Embryonic facial prominence (tissue), 1 donor: ENCODE data around the gene LUM.

Experiments used
- DNase-seq: peaks from one replicate; pipeline ENCODE4 v3.0.0-alpha.2; 2016; ENCODE audit errors: extremely low spot score

Gene LUM, protein sequence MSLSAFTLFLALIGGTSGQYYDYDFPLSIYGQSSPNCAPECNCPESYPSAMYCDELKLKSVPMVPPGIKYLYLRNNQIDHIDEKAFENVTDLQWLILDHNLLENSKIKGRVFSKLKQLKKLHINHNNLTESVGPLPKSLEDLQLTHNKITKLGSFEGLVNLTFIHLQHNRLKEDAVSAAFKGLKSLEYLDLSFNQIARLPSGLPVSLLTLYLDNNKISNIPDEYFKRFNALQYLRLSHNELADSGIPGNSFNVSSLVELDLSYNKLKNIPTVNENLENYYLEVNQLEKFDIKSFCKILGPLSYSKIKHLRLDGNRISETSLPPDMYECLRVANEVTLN

GRCh38 chr12:91111366-91112325 is at the start of gene LUM:
Gene LUM (minus strand): TSS chr12:91111494. CDS start chr12:91108979, 2,515 bp downstream.
- DNase-seq = peak; percentile 92

GRCh38 chr12:91161009-91161408 is 49.7 kb upstream of the LUM start:
- DNase-seq = no peak

DNA sequence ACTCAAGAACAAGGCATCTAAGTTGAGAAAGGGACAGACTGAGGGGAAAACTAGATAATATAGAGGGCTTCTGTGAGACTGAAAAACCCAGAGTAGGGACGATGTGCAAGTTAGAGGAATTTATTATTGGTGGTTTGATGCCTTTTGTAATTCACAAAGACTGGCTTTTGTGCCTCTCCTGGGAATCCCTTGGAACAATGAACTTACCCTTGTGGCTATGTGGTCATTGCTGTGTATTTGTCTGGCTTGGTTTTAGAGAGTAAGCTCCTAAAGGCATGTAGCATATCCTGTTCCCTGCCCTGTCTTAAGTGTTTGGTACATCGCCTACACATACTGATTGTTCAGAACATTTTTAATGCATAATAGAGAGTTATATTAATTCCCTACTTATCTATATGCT is 44.7 kb upstream of the LUM start:
- no peak for DNase-seq

- no peak for DNase-seq
These were observed 42.8 kb upstream of the LUM start for GRCh38 chr12:91154131-91154530.

GRCh38 chr12:91144053-91144452 is 32.8 kb upstream of the LUM start:
- DNase-seq = no peak

- DNase-seq = no peak
These were observed 31.9 kb upstream of the LUM start for GRCh38 chr12:91143206-91143605.

DNA sequence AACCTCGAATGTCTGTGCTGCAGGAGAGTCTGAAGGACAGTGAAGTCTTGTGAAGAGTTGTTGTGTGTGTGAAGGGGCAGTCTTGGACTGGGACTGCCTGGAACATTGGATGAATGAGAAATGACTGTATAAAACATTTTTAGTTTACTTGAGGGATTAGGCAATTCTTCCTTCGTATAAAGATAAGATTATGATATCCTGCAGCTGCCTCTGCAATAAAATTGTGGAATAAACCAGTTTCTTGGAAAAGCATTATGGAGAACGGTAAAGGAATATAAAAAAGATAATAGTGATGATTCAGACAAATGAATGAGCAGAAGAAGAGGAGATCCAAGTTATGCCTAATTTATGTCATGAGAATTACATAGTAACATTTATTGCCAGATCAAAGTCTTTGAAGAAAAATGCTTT is 30.9 kb upstream of the LUM start:
- DNase-seq = no peak

DNA sequence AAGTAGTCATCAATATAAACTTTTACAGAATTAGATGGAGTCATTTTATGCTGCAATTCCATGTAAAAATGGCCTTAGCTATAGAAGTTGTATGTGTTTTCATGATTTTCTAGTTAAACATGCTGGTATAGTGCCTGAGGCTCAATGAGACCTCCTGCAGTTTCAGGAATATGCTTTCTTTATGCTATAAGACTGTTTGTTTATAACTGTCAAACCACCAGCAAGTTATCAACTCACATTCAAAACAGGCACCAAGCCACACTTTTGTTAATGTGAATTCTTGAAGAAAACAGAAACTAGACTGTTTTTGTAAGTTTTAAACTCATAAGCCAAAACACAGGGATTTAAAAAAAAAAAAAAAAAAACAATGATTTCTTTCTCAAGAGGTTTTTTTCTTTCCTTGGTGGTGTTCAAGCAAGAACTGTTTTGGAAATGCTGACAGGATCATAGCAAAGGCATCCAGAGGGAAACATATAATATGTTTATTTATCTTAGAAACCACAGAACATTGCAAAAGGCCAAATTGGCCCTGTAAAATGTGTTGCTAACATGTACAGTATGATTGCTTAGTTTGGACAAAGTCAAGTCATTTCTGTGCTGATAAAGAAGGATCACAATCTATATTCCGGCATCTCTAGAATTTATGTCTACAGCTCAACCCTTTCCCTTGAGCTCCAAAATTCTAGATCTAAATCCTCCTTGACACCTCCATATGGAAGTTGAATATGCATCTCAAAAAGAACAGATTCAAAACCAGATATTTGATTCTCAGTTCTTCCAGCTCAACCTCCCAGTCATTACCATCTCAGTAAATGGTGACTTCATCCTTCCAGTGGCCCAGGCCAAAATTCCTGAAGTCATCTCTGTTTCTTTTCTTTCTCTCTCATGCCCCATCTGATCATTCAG is 29.0 kb upstream of the LUM start:
- DNase-seq = peak; percentile 52

- DNase-seq = no peak
These were observed 28.0 kb upstream of the LUM start for GRCh38 chr12:91139286-91139685.

- no peak for DNase-seq
These were observed 27.1 kb upstream of the LUM start for GRCh38 chr12:91138337-91138920.

DNA sequence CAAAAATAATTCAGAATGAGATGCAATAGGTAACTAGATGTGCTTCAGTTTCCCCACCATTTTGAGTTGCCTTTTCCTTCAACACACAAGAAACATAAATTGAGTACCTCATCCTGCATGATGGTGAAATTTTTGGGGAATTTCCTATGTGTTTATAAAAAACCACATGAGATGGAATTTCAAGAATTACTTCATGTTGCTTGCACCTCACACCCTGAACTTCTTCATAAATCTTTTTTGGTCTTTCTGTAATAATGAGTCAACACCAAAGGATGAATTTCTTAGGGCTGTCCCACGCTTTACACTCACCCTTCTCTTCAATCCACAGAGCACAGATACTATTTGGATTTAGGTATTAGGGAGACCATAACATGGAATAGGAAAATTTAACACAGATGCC is 22.6 kb upstream of the LUM start:
- no peak for DNase-seq

DNA sequence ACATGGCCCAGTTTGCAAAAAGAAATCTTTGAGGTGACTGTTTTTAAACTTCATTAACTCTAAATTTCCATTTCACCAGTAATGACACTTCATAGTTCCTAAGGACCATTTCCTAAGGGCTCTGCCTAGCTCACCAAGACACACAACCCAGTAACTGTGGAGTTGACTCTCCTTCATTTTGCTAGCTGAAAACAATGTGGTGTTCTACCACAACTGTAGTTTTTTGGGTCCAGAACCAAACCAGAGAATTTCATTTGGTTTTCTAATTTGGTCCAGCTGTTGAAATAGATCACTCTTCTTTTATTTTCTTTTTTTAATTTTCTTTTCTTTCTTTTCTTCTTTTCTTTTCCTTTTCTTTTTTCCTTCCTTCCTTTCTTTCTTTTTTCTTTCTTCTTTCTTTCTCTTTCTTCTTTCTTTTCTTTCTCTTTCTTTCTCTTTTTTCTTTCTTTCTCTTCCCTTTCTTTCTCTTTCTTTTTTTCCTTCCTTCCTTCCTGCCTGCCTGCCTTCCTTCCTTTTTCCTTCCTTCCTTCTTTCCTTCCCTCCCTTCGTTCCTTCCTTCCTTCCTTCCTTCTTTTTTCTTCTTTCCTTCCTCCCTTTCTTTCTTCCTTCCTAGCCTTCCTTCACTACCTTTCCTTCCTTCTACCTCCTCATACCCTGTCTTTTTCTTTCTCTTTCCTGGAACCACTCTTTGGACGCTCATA is 18.5 kb upstream of the LUM start:
- DNase-seq = no peak

DNA sequence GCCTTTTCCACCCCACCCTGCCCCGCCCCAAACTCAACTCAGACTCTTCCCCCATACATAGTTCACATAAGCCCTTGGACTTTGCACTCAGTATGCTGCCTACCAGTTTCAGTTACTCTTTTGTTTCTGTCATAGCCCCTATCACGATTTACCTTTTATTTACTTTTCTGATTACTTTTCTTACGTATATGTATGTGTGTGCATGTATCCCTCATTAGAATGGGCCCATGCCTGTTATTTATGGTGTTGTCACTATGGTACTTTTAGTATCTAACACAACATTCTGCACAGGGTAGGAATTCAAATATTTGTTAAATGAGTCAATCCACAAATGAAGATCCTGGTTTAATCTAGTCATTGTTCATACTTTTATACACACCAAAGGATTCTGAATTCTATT is 16.5 kb upstream of the LUM start:
- DNase-seq = no peak

DNA sequence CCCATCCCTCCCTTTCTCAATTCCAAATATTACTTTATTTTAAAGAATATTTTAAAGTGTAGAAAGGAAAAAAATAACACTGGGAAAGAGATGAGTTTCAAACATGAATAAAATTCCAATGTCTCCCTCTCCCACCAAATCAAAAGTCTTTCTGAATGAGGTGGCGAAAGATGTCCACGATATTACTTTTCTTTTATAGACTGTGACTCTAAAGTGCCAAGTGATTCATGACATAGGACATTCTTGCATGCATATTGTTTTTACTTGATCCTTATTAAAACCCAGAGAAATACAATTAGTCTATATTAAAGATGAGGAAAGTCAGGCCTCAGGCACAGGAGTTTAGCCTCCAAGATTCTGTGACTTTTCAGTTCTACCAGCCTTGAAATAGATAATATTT is 16.0 kb upstream of the LUM start:
- no peak for DNase-seq

DNA sequence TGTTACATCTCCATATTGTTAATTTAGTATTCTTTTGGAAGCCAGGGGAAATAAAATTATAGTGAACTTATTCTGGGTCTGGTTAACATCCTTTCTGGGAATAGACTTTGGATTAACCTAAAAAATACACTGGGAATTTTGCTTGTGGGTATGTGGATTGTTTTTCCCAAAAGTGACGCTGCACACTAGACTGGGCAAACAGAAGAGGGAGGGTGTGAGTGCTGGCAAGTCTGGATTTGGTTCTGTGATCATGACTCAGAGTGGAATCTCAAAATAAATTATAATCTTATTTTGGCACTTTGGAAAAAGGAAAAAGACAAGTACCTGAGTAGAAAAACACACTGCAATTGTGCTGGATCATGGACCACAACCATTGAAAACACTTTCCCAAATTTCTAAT is 15.2 kb upstream of the LUM start:
- no peak for DNase-seq

DNA sequence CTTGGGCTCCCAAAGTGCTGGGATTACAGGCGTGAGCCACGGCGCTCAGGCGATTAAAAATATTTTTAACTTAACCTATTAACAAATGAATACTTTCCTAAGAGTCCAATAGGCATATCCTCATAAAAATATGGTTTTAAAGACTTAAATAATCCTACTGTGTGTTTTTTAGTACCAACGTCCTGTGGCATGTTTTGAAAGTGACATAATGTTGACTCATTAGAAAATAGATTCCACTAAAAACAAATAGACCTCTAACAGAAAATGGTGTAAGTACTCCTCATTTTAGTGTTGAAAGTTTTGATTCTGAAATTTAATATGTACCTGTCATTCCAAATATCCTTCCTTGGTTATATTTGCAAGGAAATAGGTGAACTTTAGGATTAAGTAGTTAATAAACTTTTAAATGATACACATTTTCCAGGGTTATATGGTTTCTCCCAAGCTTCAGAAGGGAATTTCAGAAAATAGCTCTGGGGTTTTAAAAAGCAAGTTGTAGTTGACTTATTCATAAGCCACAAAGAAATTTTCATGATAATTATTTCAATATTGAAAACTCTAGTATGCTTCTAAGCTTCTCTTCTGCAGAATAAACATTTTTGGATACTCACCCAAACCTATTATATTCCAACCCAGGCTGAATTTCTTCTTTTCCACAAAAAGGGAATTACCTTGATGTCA is 12.1 kb upstream of the LUM start:
- DNase-seq = peak; percentile 47

DNA sequence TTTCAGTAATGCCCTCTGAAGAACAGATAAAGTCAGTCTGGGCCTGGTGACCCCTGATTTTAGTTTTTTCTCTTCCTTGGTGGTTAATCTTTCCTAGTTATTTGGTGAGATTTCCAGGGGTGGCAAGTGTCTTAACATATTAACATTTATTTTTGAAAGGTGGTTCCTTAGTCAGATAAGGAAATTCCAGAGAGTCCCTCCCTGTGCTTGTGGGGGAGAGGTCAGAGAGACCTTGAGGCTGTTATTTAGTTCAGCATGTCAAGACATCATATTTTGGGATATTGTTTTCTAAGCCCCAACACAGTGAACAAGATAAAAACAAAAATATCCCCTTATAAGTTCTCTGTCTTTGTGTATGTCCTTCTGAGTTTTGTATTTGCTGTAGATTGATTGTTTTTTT is 9.5 kb upstream of the LUM start:
- DNase-seq = no peak

DNA sequence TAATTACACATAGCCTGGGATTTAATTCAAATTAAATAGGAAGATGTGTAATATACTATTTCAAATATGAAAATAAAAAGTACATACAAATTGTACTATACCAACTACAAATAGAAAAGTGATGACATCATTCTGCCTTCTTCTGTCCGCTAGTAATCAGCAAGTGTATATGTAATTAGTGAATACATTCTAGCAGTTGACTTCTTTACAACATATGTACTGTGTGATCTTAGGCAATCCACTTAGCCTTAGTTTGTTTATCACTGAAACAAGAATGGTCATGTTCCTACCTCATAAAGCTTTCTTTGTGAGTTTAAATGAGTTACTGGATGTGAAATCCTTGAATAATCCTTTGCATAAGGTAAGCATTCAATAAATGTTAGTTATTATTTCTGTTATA is 7.8 kb upstream of the LUM start:
- DNase-seq = no peak

DNA sequence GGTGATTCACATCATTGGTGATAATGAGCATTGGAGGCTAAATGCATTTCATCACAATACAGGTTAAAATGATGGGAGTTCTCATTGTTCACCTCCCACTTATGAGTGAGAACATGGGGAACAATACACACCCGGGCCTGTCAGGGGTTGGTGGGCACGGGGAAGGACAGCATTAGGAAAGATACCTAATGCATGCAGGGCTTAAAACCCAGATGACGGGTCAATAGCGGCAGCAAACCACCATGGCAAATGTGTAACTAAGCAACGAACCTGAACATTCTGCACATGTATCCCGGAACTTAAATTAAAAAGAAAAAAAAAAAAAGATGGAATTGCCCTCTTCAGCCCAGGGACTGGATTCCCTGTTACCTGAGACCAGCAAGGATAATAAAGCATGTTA is 2.3 kb upstream of the LUM start:
- DNase-seq = no peak

DNA sequence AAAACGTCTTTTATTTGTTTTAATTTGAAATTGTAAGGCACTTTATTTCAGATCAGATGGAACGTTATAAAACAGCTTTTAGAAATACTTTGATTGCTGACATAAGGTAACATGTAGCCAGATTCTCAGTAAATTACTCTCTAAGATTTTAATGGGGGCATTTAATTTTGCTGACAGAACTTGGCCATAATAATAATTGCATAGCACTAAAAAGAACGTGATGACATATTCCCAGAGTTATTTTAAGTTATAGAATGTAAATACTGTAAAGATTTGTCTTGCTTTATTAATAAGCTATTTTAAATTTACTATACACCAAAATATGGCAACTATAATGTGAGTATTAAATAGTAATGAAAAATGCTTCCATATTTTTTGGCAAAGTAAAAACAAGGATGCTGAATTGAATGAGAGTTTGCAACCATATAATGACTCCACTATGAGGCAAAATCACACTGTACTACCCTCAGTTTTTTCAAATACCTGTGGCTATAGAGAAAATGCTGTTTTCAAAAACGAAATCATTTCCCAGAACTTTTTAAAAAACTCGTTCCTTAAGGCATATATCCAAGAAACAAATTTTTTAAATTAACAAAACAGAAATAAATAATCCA is 876 bp downstream of the LUM start:
- DNase-seq = no peak
